DOHH2 (cell line): ENCODE measurements around the gene KCNJ15.

Source experiments
- EZH2phosphoT487 ChIP-seq: fragments of 200-600 bp; sonication (generic); IDR thresholded peaks from 2 replicates; pipeline ENCODE4 v1.6.1; 2017; ENCODE audit warnings: borderline replicate concordance, mild to moderate bottlenecking, antibody characterized with exemption, low read length, moderate library complexity, mixed read lengths
- TF ChIP-seq, protein P1 (sequence below): fragments of 200-600 bp; sonication (generic); IDR thresholded peaks from one replicate; pipeline ENCODE4 v1.5.1; 2014; ENCODE audit warnings: antibody characterized with exemption, mild to moderate bottlenecking, low read depth, low read length; ENCODE audit not compliant: poor library complexity, severe bottlenecking

DNA sequence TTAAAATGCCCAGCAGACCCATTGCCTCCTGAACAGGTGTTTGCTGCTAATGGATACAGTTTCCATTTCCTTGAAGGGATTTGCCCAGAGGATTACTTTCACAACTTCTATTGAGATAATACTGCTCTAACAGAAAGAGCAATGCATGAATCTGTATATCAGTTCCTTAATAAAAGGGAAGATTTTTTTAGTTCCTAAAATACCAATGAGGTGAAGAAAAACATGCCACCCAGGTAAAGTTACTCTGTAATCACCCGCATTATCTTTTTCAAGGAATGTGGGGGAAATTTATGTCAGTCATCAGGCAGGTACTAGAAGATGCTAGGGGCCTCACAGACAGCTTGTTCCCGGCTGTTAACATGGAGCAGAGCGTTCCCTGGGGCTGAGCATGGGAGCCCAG is 41.1 kb downstream of the KCNJ15 start:
- TF ChIP-seq, protein P1, sequence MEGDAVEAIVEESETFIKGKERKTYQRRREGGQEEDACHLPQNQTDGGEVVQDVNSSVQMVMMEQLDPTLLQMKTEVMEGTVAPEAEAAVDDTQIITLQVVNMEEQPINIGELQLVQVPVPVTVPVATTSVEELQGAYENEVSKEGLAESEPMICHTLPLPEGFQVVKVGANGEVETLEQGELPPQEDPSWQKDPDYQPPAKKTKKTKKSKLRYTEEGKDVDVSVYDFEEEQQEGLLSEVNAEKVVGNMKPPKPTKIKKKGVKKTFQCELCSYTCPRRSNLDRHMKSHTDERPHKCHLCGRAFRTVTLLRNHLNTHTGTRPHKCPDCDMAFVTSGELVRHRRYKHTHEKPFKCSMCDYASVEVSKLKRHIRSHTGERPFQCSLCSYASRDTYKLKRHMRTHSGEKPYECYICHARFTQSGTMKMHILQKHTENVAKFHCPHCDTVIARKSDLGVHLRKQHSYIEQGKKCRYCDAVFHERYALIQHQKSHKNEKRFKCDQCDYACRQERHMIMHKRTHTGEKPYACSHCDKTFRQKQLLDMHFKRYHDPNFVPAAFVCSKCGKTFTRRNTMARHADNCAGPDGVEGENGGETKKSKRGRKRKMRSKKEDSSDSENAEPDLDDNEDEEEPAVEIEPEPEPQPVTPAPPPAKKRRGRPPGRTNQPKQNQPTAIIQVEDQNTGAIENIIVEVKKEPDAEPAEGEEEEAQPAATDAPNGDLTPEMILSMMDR: no peak
- TF ChIP-seq EZH2phosphoT487: no peak
